ENCODE data around the gene KIF3B. TPM values are rescaled to one million over a fixed set of nuclear protein-coding genes. Genes with fewer than 3 reads are reported as not detected.
"Not testable (repeated sequence)": the region's sequence is repeated elsewhere in the genome, so short reads cannot be mapped to it uniquely, and the experiment has no call there.

Gene KIF3B
- total RNA-seq, 1 donor from 2014 or later, result 9.9 TPM

GRCh38 chr20:32274359-32274758 is 3.1 kb upstream of the KIF3B start:
- intact Hi-C loops (cut with micrococcal nuclease), result no loop called here
- H3K27me3 ChIP-seq (ENCODE audit: low read depth), result peaks cover 6% of the 10 kb centered on the region
- H3K36me3 ChIP-seq, result no peaks in the 10 kb centered on the region

GRCh38 chr20:32275163-32275562 is 2.3 kb upstream of the KIF3B start:
- H3K27ac ChIP-seq (replicated peaks); DNase-seq; H3K4me3 ChIP-seq; H3K9me3 ChIP-seq (replicated peaks); H3K36me3 ChIP-seq; H3K27me3 ChIP-seq (ENCODE audit: low read depth); intact Hi-C loops (cut with micrococcal nuclease): not testable (repeated sequence)
- peaks cover 21% of the 10 kb centered on the region for H3K4me1 ChIP-seq

More at GRCh38 chr20:32274359-32274758, 3.1 kb upstream of the KIF3B start:
- DNase-seq, result no peak
- H3K27ac ChIP-seq (replicated peaks), result no peak overlapping the region
- peaks cover 21% of the 10 kb centered on the region for H3K4me1 ChIP-seq
- no peaks in the 10 kb centered on the region for H3K9me3 ChIP-seq (replicated peaks)
- no peak for TF ChIP-seq CTCF (IDR thresholded peaks at IDR 0.05; ENCODE audit: borderline replicate concordance)
- no peak overlapping the region for H3K4me3 ChIP-seq

GRCh38 chr20:32278199-32278643 is 770 bp downstream of the KIF3B start:
- intact Hi-C loops (cut with micrococcal nuclease), result no loop called here
- Histone ChIP-seq H3K4me3 (peak overlapping the region; percentile 99), H3K4me1 (peaks cover 37% of the 10 kb centered on the region), H3K9me3 (replicated peaks) (no peaks in the 10 kb centered on the region), H3K27me3 (ENCODE audit: low read depth) (no peaks in the 10 kb centered on the region), H3K36me3 (no peaks in the 10 kb centered on the region), H3K27ac (replicated peaks) (peak overlapping the region; percentile 87)
- DNase-seq, result no peak
- TF ChIP-seq CTCF (IDR thresholded peaks at IDR 0.05; ENCODE audit: borderline replicate concordance), result no peak

GRCh38 chr20:32281711-32282110 is 4.3 kb downstream of the KIF3B start:
- Histone ChIP-seq H3K9me3 (replicated peaks) (no peaks in the 10 kb centered on the region), H3K27me3 (ENCODE audit: low read depth) (no peaks in the 10 kb centered on the region), H3K4me3 (no peak overlapping the region), H3K36me3 (no peaks in the 10 kb centered on the region), H3K4me1 (peaks cover 61% of the 10 kb centered on the region), H3K27ac (replicated peaks) (peak overlapping the region; percentile 42)
- intact Hi-C loops (cut with micrococcal nuclease), result no loop called here
- no peak for DNase-seq
- TF ChIP-seq CTCF (IDR thresholded peaks at IDR 0.05; ENCODE audit: borderline replicate concordance), result no peak

GRCh38 chr20:32282461-32282860 is 5.0 kb downstream of the KIF3B start:
- Histone ChIP-seq H3K4me3 (no peak overlapping the region), H3K27ac (replicated peaks) (peak overlapping the region; percentile 42), H3K9me3 (replicated peaks) (no peaks in the 10 kb centered on the region), H3K36me3 (no peaks in the 10 kb centered on the region), H3K27me3 (ENCODE audit: low read depth) (no peaks in the 10 kb centered on the region), H3K4me1 (peaks cover 59% of the 10 kb centered on the region)
- intact Hi-C loops (cut with micrococcal nuclease), result no loop called here
- DNase-seq, result peak; percentile 57
- TF ChIP-seq CTCF (IDR thresholded peaks at IDR 0.05; ENCODE audit: borderline replicate concordance), result no peak

GRCh38 chr20:32285082-32285620 is 7.7 kb downstream of the KIF3B start:
- DNase-seq, result no peak
- Histone ChIP-seq H3K9me3 (replicated peaks) (no peaks in the 10 kb centered on the region), H3K4me1 (peaks cover 45% of the 10 kb centered on the region), H3K4me3 (no peak overlapping the region), H3K27ac (replicated peaks) (peak overlapping the region; percentile 80), H3K27me3 (ENCODE audit: low read depth) (no peaks in the 10 kb centered on the region), H3K36me3 (no peaks in the 10 kb centered on the region)
- intact Hi-C loops (cut with micrococcal nuclease), result no loop called here
- no peak for TF ChIP-seq CTCF (IDR thresholded peaks at IDR 0.05; ENCODE audit: borderline replicate concordance)

Measured in left ventricle myocardium inferior (tissue), 1 donor.